Osteoblast (primary cell): ENCODE results near the gene USP38. TPM values are rescaled to one million over a fixed set of nuclear protein-coding genes. Genes with fewer than 3 reads are reported as not detected.

Experiments
- DNase-seq: peaks from one replicate; pipeline ENCODE4 v3.0.0; 2011; ENCODE audit warnings: low spot score, mixed read lengths; ENCODE audit not compliant: insufficient read length; ENCODE audit errors: missing footprints
- H2AFZ ChIP-seq: 2 replicates; pipeline ENCODE4 v1.6.0; 2011; ENCODE audit warnings: mild to moderate bottlenecking, low read length
- H3K27ac ChIP-seq: 2 replicates; pipeline ENCODE4 v1.5.1; 2011; ENCODE audit warnings: mild to moderate bottlenecking, low read depth, low read length, moderate library complexity
- H3K27me3 ChIP-seq: 2 replicates; pipeline ENCODE4 v1.6.0; 2012; ENCODE audit warnings: mild to moderate bottlenecking, control low read depth, inconsistent platforms, low read length, moderate library complexity; ENCODE audit not compliant: insufficient read depth
- H3K36me3 ChIP-seq: 2 replicates; pipeline ENCODE4 v1.5.1; 2011; ENCODE audit warnings: mild to moderate bottlenecking, low read length, control low read depth, moderate library complexity; ENCODE audit not compliant: insufficient read depth
- H3K4me1 ChIP-seq: 2 replicates; pipeline ENCODE4 v1.5.1; 2011; ENCODE audit warnings: mild to moderate bottlenecking, low read length, control low read depth, moderate library complexity; ENCODE audit not compliant: insufficient read depth
- H3K4me2 ChIP-seq: 2 replicates; pipeline ENCODE4 v1.6.0; 2011; ENCODE audit warnings: mild to moderate bottlenecking, low read length; ENCODE audit not compliant: insufficient read depth
- H3K4me3 ChIP-seq: fragments of 200-600 bp; sonication (generic); 3 replicates; pipeline ENCODE4 v1.5.1; 2012; ENCODE audit warnings: mild to moderate bottlenecking, low read length, inconsistent platforms; ENCODE audit not compliant: insufficient read depth
- H3K79me2 ChIP-seq: 2 replicates; pipeline ENCODE4 v1.6.0; 2012; ENCODE audit warnings: mild to moderate bottlenecking, low read length, control low read depth, inconsistent platforms; ENCODE audit not compliant: insufficient read depth
- H3K9me3 ChIP-seq: 2 replicates; pipeline ENCODE4 v1.5.1; 2011; ENCODE audit warnings: low read depth, low read length, control low read depth
- H4K20me1 ChIP-seq: 2 replicates; pipeline ENCODE4 v1.6.0; 2012; ENCODE audit warnings: mild to moderate bottlenecking, low read length, control low read depth; ENCODE audit not compliant: insufficient read depth
- CTCF ChIP-seq: IDR thresholded peaks from 2 replicates; pipeline ENCODE4 v1.5.1; 2011; ENCODE audit warnings: mild to moderate bottlenecking, low read depth, low read length, moderate library complexity; ENCODE audit errors: extremely low read depth
- total RNA-seq: library from RNA; depleted of rRNA; stranded (reverse); fragments of >200 nt; gene quantifications from 2 replicates; pipeline ENCODE4 v1.2.3, GENCODE V29; 2012

Gene USP38
- total RNA-seq, 1 donor: 25.7 TPM

DNA sequence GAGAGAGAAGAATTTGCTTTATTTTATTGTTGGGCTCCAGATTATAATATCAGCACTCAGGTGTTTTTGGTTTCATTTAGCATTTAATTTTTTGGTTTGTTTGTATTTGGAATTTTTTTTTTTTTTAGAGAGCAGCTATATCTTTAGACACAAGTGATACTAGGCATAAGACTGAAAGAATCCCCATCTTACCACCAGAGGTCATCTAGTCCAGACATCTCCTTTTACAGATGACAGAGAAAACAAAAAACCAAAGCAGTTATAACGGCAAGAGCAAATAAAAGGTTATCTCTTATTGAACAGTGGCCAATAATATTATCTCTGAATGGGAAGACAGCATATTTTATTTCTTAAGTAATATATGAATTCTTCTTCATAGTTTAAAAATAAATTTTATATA, 22.8 kb downstream of the USP38 start:
- Histone ChIP-seq H4K20me1 (peaks cover 1% of the 10 kb centered on the region), H3K36me3 (peaks cover 47% of the 10 kb centered on the region), H3K9me3 (no peaks in the 10 kb centered on the region), H3K79me2 (peaks cover 4% of the 10 kb centered on the region), H3K4me1 (no peaks in the 10 kb centered on the region), H3K4me2 (no peak overlapping the region), H3K4me3 (no peak overlapping the region), H3K27me3 (no peaks in the 10 kb centered on the region), H3K27ac (no peak overlapping the region), H2AFZ (no peak overlapping the region)
- peak; percentile 45 for TF ChIP-seq CTCF
- DNase-seq: no peak

- H3K27me3 ChIP-seq: no peaks in the 10 kb centered on the region
- no peaks in the 10 kb centered on the region for H3K9me3 ChIP-seq
- no peak for TF ChIP-seq CTCF
- no peak overlapping the region for H3K4me2 ChIP-seq
- peaks cover 23% of the 10 kb centered on the region for H3K36me3 ChIP-seq
- H2AFZ ChIP-seq: no peak overlapping the region
- H3K4me3 ChIP-seq: no peak overlapping the region
- H3K27ac ChIP-seq: no peak overlapping the region
- H3K4me1 ChIP-seq: peaks cover 2% of the 10 kb centered on the region
- H3K79me2 ChIP-seq: no peaks in the 10 kb centered on the region
- H4K20me1 ChIP-seq: no peaks in the 10 kb centered on the region
- no peak for DNase-seq
These were observed 27.8 kb downstream of the USP38 start for GRCh38 chr4:143212566-143212965.

GRCh38 chr4:143215873-143216272, 31.2 kb downstream of the USP38 start:
- Histone ChIP-seq H3K4me3 (no peak overlapping the region), H3K79me2 (no peaks in the 10 kb centered on the region), H3K4me2 (no peak overlapping the region), H3K9me3 (no peaks in the 10 kb centered on the region), H3K4me1 (peaks cover 2% of the 10 kb centered on the region), H4K20me1 (no peaks in the 10 kb centered on the region), H2AFZ (no peak overlapping the region), H3K27me3 (no peaks in the 10 kb centered on the region), H3K27ac (no peak overlapping the region), H3K36me3 (peaks cover 24% of the 10 kb centered on the region)
- TF ChIP-seq CTCF: no peak
- no peak for DNase-seq

GRCh38 chr4:143224255-143224654, 39.5 kb downstream of the USP38 start:
- TF ChIP-seq CTCF: no peak
- Histone ChIP-seq H3K4me3 (no peak overlapping the region), H3K27me3 (no peaks in the 10 kb centered on the region), H2AFZ (no peak overlapping the region), H3K4me1 (no peaks in the 10 kb centered on the region), H3K36me3 (peaks cover 5% of the 10 kb centered on the region), H3K9me3 (no peaks in the 10 kb centered on the region), H3K27ac (no peak overlapping the region), H3K4me2 (no peak overlapping the region), H4K20me1 (no peaks in the 10 kb centered on the region), H3K79me2 (no peaks in the 10 kb centered on the region)
- no peak for DNase-seq
